ENCODE measurements around the gene DHCR24. TPM values are rescaled to one million over a fixed set of nuclear protein-coding genes. Genes with fewer than 3 reads are reported as not detected.

The DHCR24 gene
- total RNA-seq, 1 donor from 2014 or later, result 207 TPM

DNA sequence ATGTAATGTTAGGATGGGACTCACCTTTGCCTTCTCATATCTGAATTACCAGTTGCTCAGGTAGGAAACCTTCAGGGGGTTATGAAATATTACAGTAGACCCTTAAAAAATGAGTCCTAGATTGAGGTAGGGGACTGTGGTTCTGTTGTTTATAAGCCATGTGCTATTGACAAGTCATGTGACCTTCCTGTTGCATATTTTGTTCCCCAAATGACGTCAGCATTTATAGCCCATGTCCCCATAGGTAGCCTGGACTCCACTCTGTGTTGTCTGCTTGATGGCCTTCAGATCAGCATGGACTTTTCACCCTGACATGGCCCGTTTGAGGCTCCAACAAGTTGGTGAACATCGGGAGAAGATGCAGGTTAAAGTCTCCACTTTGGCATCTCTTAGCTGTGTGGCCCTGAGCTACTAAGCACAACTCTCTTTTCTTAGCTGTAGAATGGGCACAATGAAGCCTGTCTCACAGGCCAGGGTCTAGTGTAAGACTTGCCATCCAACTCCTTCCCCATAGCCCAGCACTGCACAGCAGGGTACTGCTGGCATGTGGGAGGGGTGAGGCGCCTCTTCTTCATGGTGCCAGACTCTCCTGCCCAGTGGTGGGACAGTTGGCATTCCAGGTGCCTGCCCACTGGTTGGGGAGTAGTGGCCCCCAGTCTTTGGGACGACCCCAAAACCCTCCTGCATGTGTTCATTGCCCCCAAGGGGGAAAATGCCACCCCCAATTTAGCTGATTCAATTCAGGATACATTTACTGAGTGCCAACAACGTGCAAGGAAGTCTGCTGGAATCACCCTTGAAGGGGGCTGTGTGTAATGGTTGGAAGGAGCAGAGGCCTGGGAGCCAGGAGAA is 49.8 kb downstream of the DHCR24 start:
- DNase-seq, result no peak
- Mint-ChIP-seq H3K9me3 (no peaks in the 10 kb centered on the region), H3K27me3 (peaks cover 2% of the 10 kb centered on the region), H3K36me3 (ENCODE audit: low read depth) (no peaks in the 10 kb centered on the region), H3K4me1 (no peaks in the 10 kb centered on the region), H3K4me3 (no peak overlapping the region), H3K27ac (no peak overlapping the region)
- intact Hi-C loops (cut with micrococcal nuclease), result no loop called here

DNA sequence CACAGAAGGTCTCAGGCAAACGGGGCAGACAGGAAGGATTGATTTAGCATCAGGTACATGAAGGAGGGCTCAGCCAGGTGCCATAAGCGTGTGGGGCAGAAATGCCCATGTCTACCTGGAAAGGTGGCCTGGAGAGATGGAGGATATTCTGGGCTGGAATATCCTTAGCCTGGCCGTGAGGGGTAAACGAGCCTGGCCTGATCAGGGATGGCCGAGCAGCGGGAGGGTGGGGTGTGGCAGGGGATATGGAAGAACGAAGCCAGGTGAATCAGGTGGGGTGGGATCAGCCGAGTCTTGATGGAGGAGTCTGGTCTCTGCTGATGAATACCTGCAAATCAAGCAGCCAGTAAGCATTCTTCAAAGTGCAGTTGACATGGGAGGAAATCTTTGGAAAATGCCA is 50.4 kb downstream of the DHCR24 start:
- H3K4me1 Mint-ChIP-seq, result no peaks in the 10 kb centered on the region
- DNase-seq, result no peak
- peaks cover 2% of the 10 kb centered on the region for H3K27me3 Mint-ChIP-seq
- no peak overlapping the region for H3K4me3 Mint-ChIP-seq
- H3K27ac Mint-ChIP-seq, result no peak overlapping the region
- intact Hi-C loops (cut with micrococcal nuclease), result no loop called here
- no peaks in the 10 kb centered on the region for H3K36me3 Mint-ChIP-seq (ENCODE audit: low read depth)
- no peaks in the 10 kb centered on the region for H3K9me3 Mint-ChIP-seq

DNA sequence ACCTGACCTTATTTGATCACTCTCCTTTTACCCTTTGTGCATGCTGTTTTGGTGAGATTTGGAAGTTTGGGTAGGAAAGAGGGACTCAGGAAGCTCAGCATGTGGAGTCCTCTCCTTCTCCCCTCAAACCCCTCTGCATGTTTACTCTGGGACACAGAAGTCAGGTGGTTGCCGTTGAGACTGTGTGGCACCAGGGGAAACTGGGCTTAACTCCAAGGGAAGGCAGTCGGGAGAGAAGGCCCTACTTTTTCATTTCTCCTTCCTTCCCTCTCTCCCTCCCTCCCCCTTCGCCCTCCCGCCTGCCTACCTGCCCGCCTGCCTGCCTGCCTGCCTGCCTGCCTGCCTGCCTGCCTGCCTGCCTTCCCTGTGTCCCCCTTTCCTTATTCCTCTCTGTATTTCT is 51.0 kb downstream of the DHCR24 start:
- intact Hi-C loops (cut with micrococcal nuclease), result no loop called here
- Mint-ChIP-seq H3K27ac (no peak overlapping the region), H3K36me3 (ENCODE audit: low read depth) (no peaks in the 10 kb centered on the region), H3K4me1 (no peaks in the 10 kb centered on the region), H3K27me3 (peaks cover 4% of the 10 kb centered on the region), H3K4me3 (no peak overlapping the region), H3K9me3 (no peaks in the 10 kb centered on the region)
- DNase-seq, result no peak

DNA sequence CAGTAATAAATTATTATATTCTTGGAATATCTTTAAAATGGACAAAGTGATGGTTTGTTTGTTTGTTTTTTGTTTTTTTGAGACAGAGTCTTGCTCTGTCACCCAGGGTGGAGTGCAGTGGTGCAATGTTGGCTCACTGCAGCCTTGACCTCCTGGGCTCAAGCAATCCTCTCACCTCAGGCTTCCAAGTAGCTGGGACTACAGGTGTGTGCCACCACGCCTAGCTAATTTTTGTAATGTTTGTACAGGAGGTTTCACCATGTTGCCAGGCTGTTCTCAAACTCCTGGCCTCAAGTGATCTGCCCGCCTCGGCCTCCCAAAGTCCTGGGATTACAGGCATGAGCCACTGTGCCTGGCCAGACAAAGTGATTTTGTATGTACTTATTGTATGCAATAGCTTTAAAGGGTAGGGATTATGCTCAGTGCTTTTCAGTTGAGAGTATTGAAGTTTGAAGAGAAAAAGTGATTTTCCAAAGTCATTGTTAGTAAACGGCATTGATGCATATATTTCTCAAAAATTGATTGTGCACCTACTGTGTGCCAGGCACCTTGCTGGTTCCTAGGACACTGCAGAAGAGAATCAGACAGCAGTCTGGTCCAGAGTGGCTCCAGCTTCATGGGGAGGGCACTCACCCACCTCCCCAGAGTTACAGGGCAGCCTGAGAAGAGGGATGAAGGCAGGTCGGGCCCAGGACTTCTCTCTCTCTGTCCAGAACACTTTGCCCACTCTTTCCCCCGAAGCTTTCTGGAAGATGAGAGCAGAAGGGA is 51.7 kb downstream of the DHCR24 start:
- no peaks in the 10 kb centered on the region for H3K9me3 Mint-ChIP-seq
- no peaks in the 10 kb centered on the region for H3K36me3 Mint-ChIP-seq (ENCODE audit: low read depth)
- H3K27me3 Mint-ChIP-seq, result peaks cover 4% of the 10 kb centered on the region
- no peak overlapping the region for H3K27ac Mint-ChIP-seq
- DNase-seq, result no peak
- H3K4me1 Mint-ChIP-seq, result no peaks in the 10 kb centered on the region
- intact Hi-C loops (cut with micrococcal nuclease), result no loop called here
- H3K4me3 Mint-ChIP-seq, result no peak overlapping the region

DNA sequence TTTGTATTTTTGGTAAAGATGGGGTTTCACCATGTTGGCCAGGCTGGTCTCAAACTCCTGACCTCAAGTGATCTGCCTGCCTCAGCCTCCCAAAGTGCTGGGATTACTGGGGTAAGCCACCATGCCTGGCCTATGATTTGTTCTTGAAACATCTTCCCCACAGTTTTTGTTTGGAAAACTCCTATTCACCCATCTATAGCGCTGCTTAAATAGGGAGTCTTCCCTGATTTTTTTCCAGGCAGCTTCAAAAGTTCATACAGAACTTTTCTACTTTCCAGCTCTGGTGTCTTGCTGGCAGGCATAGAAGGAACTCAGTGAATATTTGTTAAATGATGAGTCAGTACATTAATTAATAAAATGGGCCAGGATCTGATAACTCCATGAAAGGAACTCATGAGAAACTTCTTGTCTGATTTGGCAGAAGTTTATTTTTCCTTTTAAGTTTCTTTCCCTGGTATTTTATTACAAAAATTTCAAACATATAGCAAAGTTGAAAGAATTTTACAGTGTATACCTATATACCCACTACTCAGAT is 52.9 kb downstream of the DHCR24 start:
- no peak for DNase-seq
- H3K4me3 Mint-ChIP-seq, result no peak overlapping the region
- intact Hi-C loops (cut with micrococcal nuclease), result no loop called here
- H3K9me3 Mint-ChIP-seq, result no peaks in the 10 kb centered on the region
- H3K36me3 Mint-ChIP-seq (ENCODE audit: low read depth), result no peaks in the 10 kb centered on the region
- no peak overlapping the region for H3K27ac Mint-ChIP-seq
- H3K27me3 Mint-ChIP-seq, result peaks cover 4% of the 10 kb centered on the region
- H3K4me1 Mint-ChIP-seq, result no peaks in the 10 kb centered on the region

DNA sequence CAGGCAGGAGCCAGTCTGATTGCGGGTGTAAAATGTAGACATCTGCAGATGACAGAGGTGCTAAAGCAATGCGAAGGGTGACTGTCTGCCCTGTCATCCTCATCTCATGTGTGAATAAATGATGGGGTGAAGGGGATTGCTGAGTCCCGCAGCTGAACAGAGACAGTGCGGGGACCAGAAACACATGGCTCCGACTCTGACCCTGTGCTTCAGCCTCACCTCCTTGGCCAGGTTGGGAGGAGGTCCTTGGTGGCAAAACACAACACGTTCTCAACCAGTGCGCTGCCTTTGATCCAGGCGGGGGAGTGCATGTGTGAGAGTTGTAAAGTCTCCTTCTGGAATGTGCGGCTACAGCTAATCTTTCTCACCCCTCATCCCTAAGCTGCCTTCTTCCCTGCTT is 53.9 kb downstream of the DHCR24 start:
- Mint-ChIP-seq H3K36me3 (ENCODE audit: low read depth) (no peaks in the 10 kb centered on the region), H3K27me3 (peaks cover 6% of the 10 kb centered on the region), H3K27ac (no peak overlapping the region), H3K4me1 (no peaks in the 10 kb centered on the region), H3K9me3 (no peaks in the 10 kb centered on the region), H3K4me3 (no peak overlapping the region)
- intact Hi-C loops (cut with micrococcal nuclease), result no loop called here
- DNase-seq, result no peak

DNA sequence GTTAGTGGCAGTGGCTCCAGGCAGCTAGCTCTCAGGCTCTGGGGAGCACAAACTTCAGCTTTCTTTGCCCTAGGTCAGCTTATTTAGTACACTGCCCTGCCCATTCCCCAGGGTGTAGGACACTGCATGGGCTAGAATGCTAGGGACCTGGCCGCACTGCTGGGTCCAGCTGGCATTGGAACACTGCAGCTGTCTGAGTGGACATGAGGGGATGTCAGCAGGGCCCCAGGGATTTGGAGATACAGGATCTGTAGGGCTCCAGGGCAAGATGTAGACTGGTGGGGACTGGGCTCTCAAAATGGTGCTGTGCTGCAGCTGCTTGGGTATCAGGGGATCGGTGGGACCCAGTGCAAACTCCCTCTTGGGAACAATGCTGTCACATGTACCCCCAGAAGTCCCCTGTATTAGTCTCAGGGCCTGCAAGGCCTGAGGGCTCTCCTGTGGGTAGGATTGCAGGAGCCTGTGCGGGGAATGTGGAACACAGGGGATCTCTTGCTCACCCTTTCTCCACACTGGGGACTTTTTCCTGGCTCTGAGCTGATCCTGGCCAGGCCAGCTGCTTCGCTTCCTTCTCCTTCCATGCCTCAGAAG is 60.7 kb downstream of the DHCR24 start:
- H3K27ac Mint-ChIP-seq, result no peak overlapping the region
- peaks cover 14% of the 10 kb centered on the region for H3K27me3 Mint-ChIP-seq
- intact Hi-C loops (cut with micrococcal nuclease), result no loop called here
- DNase-seq, result no peak
- no peak overlapping the region for H3K4me3 Mint-ChIP-seq
- peaks cover 17% of the 10 kb centered on the region for H3K9me3 Mint-ChIP-seq
- H3K4me1 Mint-ChIP-seq, result no peaks in the 10 kb centered on the region
- H3K36me3 Mint-ChIP-seq (ENCODE audit: low read depth), result no peaks in the 10 kb centered on the region

DNA sequence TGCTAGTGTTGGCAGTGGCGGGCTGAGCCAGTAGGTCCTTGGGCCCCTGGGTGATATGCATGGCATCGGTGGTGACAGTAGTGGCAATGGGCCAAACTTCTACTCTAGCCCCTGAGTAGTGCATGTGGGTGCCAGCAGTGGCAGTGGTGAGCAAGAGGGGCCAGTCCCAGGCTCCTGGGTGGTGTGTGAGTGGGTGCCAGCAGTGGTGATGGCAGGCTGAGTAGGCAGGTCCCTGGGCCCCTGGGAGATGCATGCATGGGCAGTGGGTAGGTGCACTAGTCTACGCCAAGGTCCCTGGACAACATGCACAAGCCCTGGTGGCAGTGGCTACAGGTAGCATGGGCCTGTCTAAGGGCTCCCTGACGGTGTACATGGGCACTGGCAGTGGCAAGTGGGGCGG is 61.3 kb downstream of the DHCR24 start:
- intact Hi-C loops (cut with micrococcal nuclease), result no loop called here
- Mint-ChIP-seq H3K4me1 (no peaks in the 10 kb centered on the region), H3K27me3 (peaks cover 16% of the 10 kb centered on the region), H3K27ac (no peak overlapping the region), H3K36me3 (ENCODE audit: low read depth) (no peaks in the 10 kb centered on the region), H3K9me3 (peaks cover 17% of the 10 kb centered on the region), H3K4me3 (no peak overlapping the region)
- DNase-seq, result no peak

DNA sequence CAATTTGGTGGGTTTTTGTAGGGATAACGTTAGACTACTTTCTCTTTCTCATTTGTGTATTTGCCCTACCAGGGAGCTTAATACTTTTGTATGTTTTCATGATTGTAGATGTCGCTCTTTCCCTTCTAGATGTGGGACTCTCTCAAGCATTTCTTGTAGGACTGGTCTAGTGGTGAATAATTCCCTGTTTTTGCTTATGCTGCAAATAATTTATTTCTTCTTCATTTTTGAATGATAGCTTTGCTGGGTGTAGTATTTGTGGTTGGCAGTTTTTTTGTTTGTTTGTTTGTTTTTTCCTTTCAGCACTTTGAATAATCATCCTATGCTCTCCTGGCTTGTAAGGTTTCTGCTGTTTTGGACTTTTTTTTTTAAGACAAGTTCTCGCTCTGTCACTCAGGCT is 63.3 kb downstream of the DHCR24 start:
- intact Hi-C loops (cut with micrococcal nuclease), result no loop called here
- Mint-ChIP-seq H3K4me3 (no peak overlapping the region), H3K27ac (no peak overlapping the region), H3K36me3 (ENCODE audit: low read depth) (no peaks in the 10 kb centered on the region), H3K27me3 (peaks cover 18% of the 10 kb centered on the region), H3K9me3 (peaks cover 17% of the 10 kb centered on the region), H3K4me1 (no peaks in the 10 kb centered on the region)
- DNase-seq, result no peak

DNA sequence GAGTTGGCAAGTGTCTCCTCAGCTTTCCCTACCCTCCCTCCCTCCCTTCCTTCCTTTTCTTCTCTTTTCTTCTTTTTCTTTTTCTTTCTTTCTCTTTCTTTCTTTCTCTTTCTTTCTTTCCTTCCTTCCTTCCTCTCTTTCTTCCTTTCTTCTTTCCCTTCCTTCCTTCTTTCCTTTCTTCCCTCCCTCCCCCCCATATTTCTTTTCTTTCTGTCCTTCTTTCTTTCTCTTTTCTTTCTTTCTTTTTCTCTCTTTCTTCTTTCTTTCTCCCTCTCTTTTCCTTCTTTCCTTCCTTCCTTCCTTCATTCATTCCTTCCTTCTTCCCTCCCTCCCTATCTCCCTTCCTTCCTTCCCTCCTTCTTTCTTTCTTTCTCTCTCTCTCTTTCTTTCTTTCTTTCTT is 67.3 kb downstream of the DHCR24 start:
- Mint-ChIP-seq H3K27me3 (peaks cover 18% of the 10 kb centered on the region), H3K4me1 (no peaks in the 10 kb centered on the region), H3K27ac (no peak overlapping the region), H3K4me3 (no peak overlapping the region), H3K36me3 (ENCODE audit: low read depth) (no peaks in the 10 kb centered on the region), H3K9me3 (peaks cover 12% of the 10 kb centered on the region)
- intact Hi-C loops (cut with micrococcal nuclease), result no loop called here
- no peak for DNase-seq

DNA sequence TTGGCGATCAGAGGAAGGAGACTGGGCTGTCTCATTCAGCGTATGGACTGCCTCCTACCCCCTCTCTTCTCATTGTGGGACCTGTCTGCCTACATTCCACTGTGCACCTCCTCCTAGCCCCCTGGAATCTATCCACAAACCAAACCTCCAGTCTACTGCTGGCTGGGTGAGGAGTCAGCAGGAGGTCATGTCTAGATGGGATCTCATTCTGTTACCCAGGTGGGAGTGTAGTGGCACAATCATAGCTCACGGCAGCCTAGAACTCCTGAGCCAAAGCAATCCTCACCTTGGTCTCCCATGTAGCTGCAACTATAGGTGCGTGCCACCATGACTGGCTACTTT is 67.8 kb downstream of the DHCR24 start:
- H3K27ac Mint-ChIP-seq, result no peak overlapping the region
- H3K27me3 Mint-ChIP-seq, result peaks cover 16% of the 10 kb centered on the region
- H3K4me3 Mint-ChIP-seq, result no peak overlapping the region
- H3K9me3 Mint-ChIP-seq, result peaks cover 9% of the 10 kb centered on the region
- DNase-seq, result no peak
- H3K36me3 Mint-ChIP-seq (ENCODE audit: low read depth), result no peaks in the 10 kb centered on the region
- no peaks in the 10 kb centered on the region for H3K4me1 Mint-ChIP-seq
- intact Hi-C loops (cut with micrococcal nuclease), result no loop called here

DNA sequence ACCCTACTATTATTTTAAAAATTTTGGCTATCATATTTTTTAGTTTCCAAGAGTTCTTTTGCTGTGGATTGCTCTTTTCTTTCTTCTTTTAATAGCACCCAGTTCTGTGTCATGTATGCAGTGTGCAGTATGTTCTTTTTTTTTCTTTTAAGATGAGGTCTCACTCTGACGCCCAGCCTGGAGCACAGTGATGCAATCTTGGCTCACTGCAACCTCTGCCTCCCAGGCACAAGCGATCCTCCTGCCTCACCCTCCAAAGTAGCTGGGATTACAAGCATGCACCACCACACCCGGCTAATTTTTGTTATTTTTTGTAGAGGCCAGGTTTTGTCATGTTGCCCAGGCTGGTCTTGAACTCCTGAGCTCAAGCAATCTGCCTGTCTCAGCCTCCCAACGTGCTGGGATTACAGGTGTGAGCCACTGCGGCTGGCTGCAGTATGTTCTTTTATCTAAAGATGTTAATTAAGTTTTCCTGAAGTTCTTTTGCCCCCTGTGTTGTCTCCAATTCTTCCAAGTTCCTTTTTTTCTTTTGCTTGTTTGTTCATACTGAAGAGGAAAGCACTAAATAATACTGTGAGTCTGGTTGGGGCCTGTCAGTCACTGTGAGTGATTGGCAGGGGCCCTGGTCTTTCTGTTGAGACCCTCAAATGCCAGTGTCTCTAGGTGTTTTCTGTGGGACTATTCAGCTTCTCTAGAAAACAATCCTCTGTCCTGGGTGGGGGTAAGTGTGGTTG is 68.4 kb downstream of the DHCR24 start:
- peaks cover 13% of the 10 kb centered on the region for H3K27me3 Mint-ChIP-seq
- H3K4me1 Mint-ChIP-seq, result no peaks in the 10 kb centered on the region
- peaks cover 5% of the 10 kb centered on the region for H3K9me3 Mint-ChIP-seq
- no peaks in the 10 kb centered on the region for H3K36me3 Mint-ChIP-seq (ENCODE audit: low read depth)
- no peak overlapping the region for H3K27ac Mint-ChIP-seq
- intact Hi-C loops (cut with micrococcal nuclease), result no loop called here
- no peak overlapping the region for H3K4me3 Mint-ChIP-seq
- DNase-seq, result no peak

DNA sequence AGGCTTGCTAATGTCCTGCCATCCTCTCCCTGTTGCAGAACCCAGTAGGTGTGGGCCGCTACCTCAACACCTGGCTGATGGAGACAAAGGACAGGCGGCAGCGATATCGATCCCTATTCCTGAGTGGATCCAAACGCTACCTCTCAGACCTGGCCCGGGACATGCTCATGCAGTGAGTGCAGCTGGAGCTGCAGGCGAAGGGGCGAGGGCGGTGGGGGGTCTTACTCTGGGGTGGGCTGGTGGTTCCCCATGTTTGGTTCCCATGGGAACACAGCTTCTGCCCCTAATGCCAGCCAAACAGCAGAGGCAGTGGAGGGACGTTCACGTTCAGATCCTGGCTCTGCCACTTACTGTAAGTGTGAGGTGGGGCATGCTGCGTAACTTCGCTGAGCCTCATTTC is 70.0 kb downstream of the DHCR24 start:
- no peak overlapping the region for H3K4me3 Mint-ChIP-seq
- H3K9me3 Mint-ChIP-seq, result no peaks in the 10 kb centered on the region
- peaks cover 7% of the 10 kb centered on the region for H3K27me3 Mint-ChIP-seq
- DNase-seq, result no peak
- no peak overlapping the region for H3K27ac Mint-ChIP-seq
- H3K36me3 Mint-ChIP-seq (ENCODE audit: low read depth), result no peaks in the 10 kb centered on the region
- H3K4me1 Mint-ChIP-seq, result peaks cover 7% of the 10 kb centered on the region
- intact Hi-C loops (cut with micrococcal nuclease), result no loop called here

All from activated CD4-positive, alpha-beta T cell treated with anti-CD3 and anti-CD28 coated beads, Interleukin-2, amount 10 ng/mL, durations not matched to agents 24 days and 14 days (primary cell).